IPS-18c (cell line): ENCODE results near the gene NFASC.

Experiments
- H3K4me3 ChIP-seq: 2 replicates; pipeline ENCODE4 v1.7.0; 2013; ENCODE audit warnings: low read depth, mild to moderate bottlenecking, low read length, moderate library complexity; ENCODE audit not compliant: insufficient read depth
- H3K9me3 ChIP-seq: one replicate; pipeline ENCODE4 v1.6.1; 2013; ENCODE audit warnings: mild to moderate bottlenecking, low read length, moderate library complexity; ENCODE audit not compliant: control insufficient read depth, insufficient read depth

NFASC gene

GRCh38 chr1:204875255-204875654 lies 4.6 kb downstream of the NFASC start:
- H3K9me3 ChIP-seq = peaks cover 2% of the 10 kb centered on the region
- H3K4me3 ChIP-seq = no peak overlapping the region

DNA sequence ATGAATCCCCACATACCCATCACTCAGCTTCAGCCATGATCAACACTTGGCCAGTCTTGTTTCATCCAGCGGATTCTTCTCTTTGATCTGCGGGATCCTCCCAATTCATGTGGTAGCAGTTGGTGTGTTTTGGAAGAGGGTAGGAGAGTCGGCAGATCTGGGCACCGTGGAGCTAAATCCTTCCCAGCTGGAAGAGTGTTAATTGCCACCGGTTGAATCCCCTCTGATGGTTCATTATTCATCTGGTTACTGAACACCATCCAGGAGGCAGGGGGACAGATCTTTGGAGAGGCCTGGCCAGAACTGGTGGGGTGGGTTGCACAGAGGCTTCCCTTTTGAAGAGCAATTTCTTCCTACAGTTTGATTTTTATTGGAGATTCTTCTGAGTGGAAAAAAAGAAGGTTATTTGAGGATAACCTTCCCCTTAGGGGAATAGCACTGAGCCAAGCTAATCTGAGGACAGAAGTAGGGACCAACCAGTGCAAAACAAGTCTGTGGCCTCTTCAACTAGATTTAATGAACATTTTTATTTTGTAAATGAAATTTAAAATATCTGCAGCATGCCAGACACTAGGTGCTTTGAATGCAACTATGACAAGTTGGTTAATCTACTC lies 8.1 kb downstream of the NFASC start:
- peaks cover 2% of the 10 kb centered on the region for H3K9me3 ChIP-seq
- H3K4me3 ChIP-seq = no peak overlapping the region

DNA sequence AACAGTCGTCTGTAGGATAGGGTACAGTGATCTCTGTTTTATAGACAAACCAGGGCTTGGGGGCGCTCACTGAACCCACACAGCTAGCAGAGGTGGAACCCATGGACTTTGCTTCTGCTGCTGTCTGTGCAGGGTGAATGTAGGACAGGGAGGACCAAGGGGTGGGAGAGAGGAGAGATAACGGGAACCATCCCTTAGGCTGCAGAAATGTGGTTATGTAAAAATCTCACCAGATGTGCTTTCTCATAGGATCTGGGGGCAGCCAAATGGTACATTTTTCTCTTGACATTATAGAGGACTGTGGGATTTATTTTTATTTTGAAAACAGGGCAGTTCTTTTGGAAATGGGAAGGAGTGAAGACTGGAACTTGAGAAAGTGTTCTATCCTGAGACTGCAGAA lies 8.7 kb downstream of the NFASC start:
- H3K9me3 ChIP-seq = peaks cover 2% of the 10 kb centered on the region

GRCh38 chr1:204880906-204881305 lies 10.2 kb downstream of the NFASC start:
- Histone ChIP-seq H3K4me3 (no peak overlapping the region), H3K9me3 (peaks cover 2% of the 10 kb centered on the region)

More for the DNA sequence above, 8.7 kb downstream of the NFASC start:
- no peak overlapping the region for H3K4me3 ChIP-seq

- peaks cover 2% of the 10 kb centered on the region for H3K9me3 ChIP-seq
Measured at GRCh38 chr1:204882479-204882878, 11.8 kb downstream of the NFASC start.

GRCh38 chr1:204883405-204883804 lies 12.7 kb downstream of the NFASC start:
- Histone ChIP-seq H3K4me3 (no peak overlapping the region), H3K9me3 (peaks cover 2% of the 10 kb centered on the region)

More at GRCh38 chr1:204882479-204882878, 11.8 kb downstream of the NFASC start:
- no peak overlapping the region for H3K4me3 ChIP-seq

DNA sequence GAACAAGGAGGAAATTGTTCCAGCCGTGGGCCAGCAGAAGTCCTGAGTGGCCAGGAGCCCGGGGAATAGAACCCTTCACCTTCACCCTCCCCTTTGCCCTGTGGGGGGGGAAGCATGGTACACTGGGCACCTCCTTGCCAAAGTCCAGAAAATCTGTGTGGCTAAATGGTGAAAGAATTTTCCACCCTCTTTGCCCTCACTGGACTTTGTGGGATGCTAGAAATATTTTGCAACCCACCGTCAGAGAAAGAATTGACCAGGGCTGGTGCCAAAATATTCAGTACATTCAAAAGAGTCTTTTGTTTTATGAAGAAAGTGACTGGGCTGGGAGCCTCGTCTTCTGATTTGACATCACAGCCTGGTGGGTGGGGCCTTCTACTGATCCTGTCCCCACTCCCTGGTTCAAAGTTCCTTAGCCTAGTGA lies 14.6 kb downstream of the NFASC start:
- Histone ChIP-seq H3K9me3 (peaks cover 2% of the 10 kb centered on the region), H3K4me3 (no peak overlapping the region)

DNA sequence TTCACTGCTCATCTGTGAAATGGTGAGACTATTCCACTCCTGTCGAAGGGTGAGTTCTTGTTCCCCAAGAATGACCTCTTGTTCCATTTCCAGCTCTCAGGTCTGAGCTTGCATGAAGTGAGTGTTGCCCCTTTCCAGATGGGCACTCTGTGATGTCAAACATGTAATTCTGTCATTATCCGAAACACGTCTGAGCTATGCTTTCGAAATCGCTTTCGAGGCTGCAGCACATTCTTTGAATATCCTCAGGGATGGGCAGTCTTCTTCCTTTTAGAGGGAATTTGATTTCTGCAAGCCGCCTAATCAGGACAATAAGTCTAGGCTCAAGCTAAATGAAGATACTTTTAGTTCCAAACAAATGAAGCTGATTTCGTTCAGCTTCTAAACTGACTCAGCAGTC lies 15.1 kb downstream of the NFASC start:
- Histone ChIP-seq H3K4me3 (no peak overlapping the region), H3K9me3 (peaks cover 2% of the 10 kb centered on the region)

- H3K4me3 ChIP-seq = no peak overlapping the region
- H3K9me3 ChIP-seq = no peaks in the 10 kb centered on the region
Measured at GRCh38 chr1:204887846-204888245, 17.2 kb downstream of the NFASC start.

DNA sequence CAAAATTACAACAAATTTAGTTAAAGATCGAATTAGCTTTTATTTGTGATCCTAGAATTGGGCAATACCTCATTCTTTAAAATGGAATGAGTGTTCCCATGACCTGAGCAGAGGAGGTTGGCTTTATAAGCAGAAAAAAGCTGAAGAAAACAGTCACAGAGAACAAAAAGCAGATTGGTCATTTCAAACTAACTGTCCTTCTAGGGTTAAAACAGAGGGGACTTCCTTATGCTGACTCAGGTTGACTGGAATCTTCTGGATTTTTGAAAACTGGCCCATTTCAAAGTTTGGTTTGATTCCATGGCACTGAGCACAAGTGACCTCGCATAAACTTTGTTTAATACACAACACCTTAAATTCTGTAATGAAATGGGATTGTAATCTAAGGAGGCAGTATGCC lies 17.6 kb downstream of the NFASC start:
- Histone ChIP-seq H3K4me3 (no peak overlapping the region), H3K9me3 (no peaks in the 10 kb centered on the region)

DNA sequence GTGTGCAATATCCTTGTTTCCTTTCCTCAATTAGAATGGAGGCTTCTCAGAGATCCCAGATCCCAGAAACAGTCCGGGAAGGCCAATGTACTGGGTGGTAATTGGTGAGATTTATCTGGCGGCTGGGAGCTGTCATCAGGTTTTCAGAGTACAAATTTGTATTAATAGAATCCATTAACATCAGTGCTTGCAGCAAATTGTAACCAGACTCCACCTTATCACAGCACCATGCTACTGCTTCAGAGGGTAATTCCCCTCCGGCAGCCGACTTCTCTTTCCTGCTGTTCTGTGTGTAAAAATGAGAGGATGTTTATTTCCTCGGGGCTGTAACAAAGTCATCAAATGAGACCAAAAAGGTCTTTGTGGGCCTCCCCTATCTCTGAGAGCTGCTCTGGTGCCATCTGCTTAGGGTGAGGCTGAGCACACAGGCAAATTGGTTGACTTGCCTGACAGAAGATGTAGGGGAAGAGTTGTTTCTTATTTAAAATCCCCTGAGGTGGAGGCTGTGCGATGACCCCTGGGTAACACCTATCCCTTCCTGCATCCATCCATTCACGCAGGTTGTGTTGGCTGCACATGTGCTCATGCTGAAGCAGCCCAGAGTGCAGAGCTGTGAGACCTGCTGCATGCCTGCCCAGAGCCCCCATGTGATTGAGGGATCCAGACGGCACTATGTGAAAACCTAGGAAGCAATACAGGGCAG lies 19.2 kb downstream of the NFASC start:
- H3K9me3 ChIP-seq = no peaks in the 10 kb centered on the region
- H3K4me3 ChIP-seq = no peak overlapping the region

DNA sequence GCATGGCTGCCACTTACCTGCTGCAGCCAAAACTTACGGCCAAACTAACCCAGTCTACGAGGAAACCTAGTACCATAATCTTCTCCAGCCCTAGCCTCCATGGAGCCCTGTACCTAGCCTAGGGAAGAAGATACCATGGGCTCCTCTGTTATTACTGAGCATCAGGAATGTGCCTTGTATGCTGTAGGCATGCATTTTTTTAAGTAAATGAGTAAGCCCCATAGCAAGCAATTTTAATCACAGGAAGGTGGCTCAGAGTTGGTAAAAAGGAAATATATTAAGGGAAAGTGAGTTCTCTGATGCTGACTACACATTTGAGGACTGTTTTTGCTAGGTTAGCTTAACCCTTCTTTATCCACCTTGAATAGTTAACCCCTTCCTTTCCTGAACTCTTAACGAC lies 21.2 kb downstream of the NFASC start:
- Histone ChIP-seq H3K4me3 (no peak overlapping the region), H3K9me3 (no peaks in the 10 kb centered on the region)

DNA sequence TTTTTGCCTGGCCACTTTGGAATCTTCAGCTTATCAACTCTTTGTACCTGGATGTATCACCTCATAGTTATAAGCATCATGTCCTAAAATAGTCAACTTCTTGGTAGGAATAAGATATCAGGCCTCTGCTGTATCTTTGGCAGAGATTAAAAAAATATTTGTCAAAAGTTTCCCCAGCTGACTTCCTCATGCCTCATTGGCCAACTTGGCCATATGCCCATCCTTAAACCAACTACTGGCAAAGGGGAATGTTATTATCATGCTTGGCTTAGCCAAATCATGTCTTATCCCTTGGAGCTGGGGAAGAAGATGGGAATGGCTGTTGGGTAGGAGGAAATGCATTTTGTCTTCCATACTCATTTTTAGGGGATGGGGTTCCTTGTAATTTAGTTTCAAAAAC lies 23.4 kb downstream of the NFASC start:
- no peak overlapping the region for H3K4me3 ChIP-seq

GRCh38 chr1:204894606-204895005 lies 23.9 kb downstream of the NFASC start:
- Histone ChIP-seq H3K4me3 (no peak overlapping the region), H3K9me3 (no peaks in the 10 kb centered on the region)

More for the DNA sequence above, 23.4 kb downstream of the NFASC start:
- H3K9me3 ChIP-seq = no peaks in the 10 kb centered on the region

DNA sequence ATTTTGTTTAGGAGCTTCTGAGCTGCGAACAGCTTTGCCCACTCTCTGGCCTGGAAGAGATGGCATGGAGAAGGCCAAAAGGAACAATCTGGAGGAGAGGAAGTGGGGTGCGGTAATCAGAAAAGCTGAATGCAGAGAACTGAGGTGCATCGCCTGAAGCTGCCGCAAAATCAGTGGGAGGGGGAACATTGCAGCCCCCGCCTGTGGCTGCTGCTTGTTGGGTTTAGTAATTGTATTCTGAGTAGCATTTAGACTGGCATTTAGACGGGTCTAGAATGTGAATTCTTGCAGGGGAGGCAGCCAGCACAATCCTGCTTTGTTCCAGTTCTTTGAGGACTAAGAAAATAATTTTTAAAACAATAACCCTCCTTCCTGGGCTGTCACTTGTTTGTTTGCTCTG lies 25.4 kb downstream of the NFASC start:
- no peaks in the 10 kb centered on the region for H3K9me3 ChIP-seq

GRCh38 chr1:204896787-204897469 lies 26.3 kb downstream of the NFASC start:
- Histone ChIP-seq H3K4me3 (no peak overlapping the region), H3K9me3 (no peaks in the 10 kb centered on the region)

More for the DNA sequence above, 25.4 kb downstream of the NFASC start:
- H3K4me3 ChIP-seq = no peak overlapping the region

GRCh38 chr1:204900721-204901120 lies 30.1 kb downstream of the NFASC start:
- H3K4me3 ChIP-seq = no peak overlapping the region
- H3K9me3 ChIP-seq = no peaks in the 10 kb centered on the region

GRCh38 chr1:204902671-204903070 lies 32.0 kb downstream of the NFASC start:
- Histone ChIP-seq H3K9me3 (no peaks in the 10 kb centered on the region), H3K4me3 (no peak overlapping the region)
